ENCODE results near the gene FOXF2.
"Not testable (repeated sequence)": the region's sequence is repeated elsewhere in the genome, so short reads cannot be mapped to it uniquely, and the experiment has no call there.

The FOXF2 gene

GRCh38 chr6:1389369-1390132 is at the start of gene FOXF2:
Gene FOXF2, plus strand, starts transcription at chr6:1389576. Its CDS starts 372 bp downstream, at chr6:1389948.
- no peak for DNase-seq

- DNase-seq: no peak
Measured at GRCh38 chr6:1346101-1346500, 43.3 kb upstream of the FOXF2 start.

- no peak for DNase-seq
Measured at GRCh38 chr6:1346558-1347091, 42.8 kb upstream of the FOXF2 start.

- DNase-seq: no peak
Measured at GRCh38 chr6:1347161-1347560, 42.2 kb upstream of the FOXF2 start.

- no peak for DNase-seq
Measured at GRCh38 chr6:1348675-1349074, 40.7 kb upstream of the FOXF2 start.

- DNase-seq: no peak
Measured at GRCh38 chr6:1349655-1350054, 39.7 kb upstream of the FOXF2 start.

- DNase-seq: no peak
Measured at GRCh38 chr6:1351381-1352008, 37.9 kb upstream of the FOXF2 start.

- not testable (repeated sequence) for DNase-seq
Measured at GRCh38 chr6:1355068-1355467, 34.3 kb upstream of the FOXF2 start.

GRCh38 chr6:1361717-1362116 is 27.7 kb upstream of the FOXF2 start:
- not testable (repeated sequence) for DNase-seq

- no peak for DNase-seq
Measured at GRCh38 chr6:1362643-1363042, 26.7 kb upstream of the FOXF2 start.

GRCh38 chr6:1363298-1363697 is 26.1 kb upstream of the FOXF2 start:
- DNase-seq: no peak

- DNase-seq: no peak
Measured at GRCh38 chr6:1363729-1364572, 25.4 kb upstream of the FOXF2 start.

- DNase-seq: no peak
Measured at GRCh38 chr6:1364791-1365190, 24.6 kb upstream of the FOXF2 start.

GRCh38 chr6:1365686-1366085 is 23.7 kb upstream of the FOXF2 start:
- DNase-seq: no peak

- no peak for DNase-seq
Measured at GRCh38 chr6:1367771-1368170, 21.6 kb upstream of the FOXF2 start.

GRCh38 chr6:1368940-1369339 is 20.4 kb upstream of the FOXF2 start:
- no peak for DNase-seq

- not testable (repeated sequence) for DNase-seq
Measured at GRCh38 chr6:1369695-1370094, 19.7 kb upstream of the FOXF2 start.

- no peak for DNase-seq
Measured at GRCh38 chr6:1371933-1372332, 17.4 kb upstream of the FOXF2 start.

GRCh38 chr6:1372690-1373089 is 16.7 kb upstream of the FOXF2 start:
- no peak for DNase-seq

GRCh38 chr6:1376653-1377052 is 12.7 kb upstream of the FOXF2 start:
- no peak for DNase-seq

GRCh38 chr6:1377526-1377925 is 11.8 kb upstream of the FOXF2 start:
- DNase-seq: no peak

GRCh38 chr6:1378065-1379016 is 11.0 kb upstream of the FOXF2 start:
- no peak for DNase-seq

All from activated CD4-positive, alpha-beta T cell treated with anti-CD3 and anti-CD28 coated beads for 1 hour (primary cell).